Natural killer cell (primary cell): ENCODE data around the gene CST3. TPM values are rescaled to one million over a fixed set of nuclear protein-coding genes. Genes with fewer than 3 reads are reported as not detected.
"Not testable (repeated sequence)": the region's sequence is repeated elsewhere in the genome, so short reads cannot be mapped to it uniquely, and the experiment has no call there.

Experiments used
- ATAC-seq, 3 donors: fragments of 150-1000 bp in 2 of 3; fragments of 200-7000 bp in 1 of 3; cut with Tn5 transposase; 1 replicate in 1 of 3; 2 replicates in 2 of 3; pipeline ENCODE4 v1.10.0; 2021; ENCODE audit warnings: mild to moderate bottlenecking in 2 of 3, moderate library complexity in 2 of 3
- DNase-seq, 2 donors: peaks; one replicate each; pipeline versions ENCODE4 v3.0.0 to v3.0.0-alpha.2; 2013 to 2021; ENCODE audit warnings: mixed read lengths in 1 of 2
- H3K27ac ChIP-seq: one replicate; pipeline ENCODE4 v1.5.1; 2013; ENCODE audit warnings: mild to moderate bottlenecking, low read length
- H3K27me3 ChIP-seq: one replicate; pipeline ENCODE4 v1.6.1; 2013; ENCODE audit warnings: low read length; ENCODE audit not compliant: control insufficient read depth, insufficient read depth
- H3K36me3 ChIP-seq: one replicate; pipeline ENCODE4 v1.6.1; 2013; ENCODE audit warnings: low read length; ENCODE audit not compliant: control insufficient read depth, insufficient read depth
- H3K4me1 ChIP-seq: one replicate; pipeline ENCODE4 v1.6.1; 2013; ENCODE audit warnings: low read length; ENCODE audit not compliant: control insufficient read depth, insufficient read depth
- H3K4me3 ChIP-seq: one replicate; pipeline ENCODE4 v1.5.1; 2013; ENCODE audit warnings: low read length
- H3K9me3 ChIP-seq: one replicate; pipeline ENCODE4 v1.6.1; 2013; ENCODE audit warnings: low read length; ENCODE audit not compliant: control insufficient read depth, insufficient read depth
- H3K27ac Mint-ChIP-seq, 2 donors: one replicate each; pipeline ENCODE4 v1.8.0; 2022; ENCODE audit warnings: mild to moderate bottlenecking in 2 of 2, mixed read lengths in 2 of 2, moderate library complexity in 1 of 2
- H3K27me3 Mint-ChIP-seq, 2 donors: one replicate each; pipeline ENCODE4 v1.8.0; 2022; ENCODE audit warnings: low read depth in 2 of 2, mixed read lengths in 2 of 2
- H3K36me3 Mint-ChIP-seq: one replicate; pipeline ENCODE4 v1.8.0; 2022; ENCODE audit warnings: mixed read lengths
- H3K4me1 Mint-ChIP-seq, 2 donors: one replicate each; pipeline ENCODE4 v1.8.0; 2022; ENCODE audit warnings: mixed read lengths in 2 of 2
- H3K4me3 Mint-ChIP-seq: one replicate; pipeline ENCODE4 v1.8.0; 2022; ENCODE audit warnings: mild to moderate bottlenecking, moderate library complexity, mixed read lengths
- H3K9me3 Mint-ChIP-seq, 2 donors: one replicate each; pipeline ENCODE4 v1.8.0; 2022; ENCODE audit warnings: mixed read lengths in 2 of 2
- WGBS: methylation state at CpG from one replicate; pipeline ENCODE4 v1.1.7; 2013; ENCODE audit warnings: missing lambda C conversion rate; ENCODE audit not compliant: insufficient coverage; 5-methylcytosine and 5-hydroxymethylcytosine counted together
- intact Hi-C: fragments of 100-400 bp; cut with micrococcal nuclease; formaldehyde crosslinking; loops from one replicate; pipeline ENCODE4 v1.14.2; 2022
- total RNA-seq, 4 donors: library from RNA; stranded (reverse); fragments of 120-200 nt in 1 of 4; gene quantifications; one replicate each; pipeline versions ENCODE4 v1.2.3 to v1.2.4, GENCODE V29; 2013 to 2022
- TF ChIP-seq, protein P1 (sequence below): fragments of 200-600 bp; IDR thresholded peaks from one replicate; pipeline ENCODE4 v1.8.0; 2022; ENCODE audit warnings: antibody characterized with exemption

CST3 gene
- total RNA-seq, 3 donors from 2014 or later (not counting 1 experiment from before 2014, with no cell fraction given): 30.0 to 118 (median 83.8) TPM

DNA sequence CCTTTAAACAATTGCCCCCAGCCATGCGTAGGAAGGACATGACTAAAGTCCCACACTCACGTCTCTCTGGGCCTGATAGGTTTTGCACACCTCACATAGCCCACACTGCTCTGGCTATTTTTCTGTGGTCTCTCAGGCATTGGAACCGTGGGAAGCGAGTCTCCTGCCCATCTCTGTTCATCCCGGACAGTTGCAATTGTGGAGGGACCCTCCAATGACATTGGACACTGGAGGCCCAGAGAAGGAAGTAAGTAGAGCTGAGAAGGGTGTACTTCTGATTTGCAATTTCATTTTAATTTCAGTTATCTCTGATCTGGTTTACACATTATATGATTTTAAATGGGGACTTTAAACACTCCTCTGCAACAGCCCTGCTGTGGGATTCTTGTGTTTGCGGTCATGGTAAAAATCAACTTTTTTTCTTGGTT is 23.3 kb upstream of the CST3 start:
- 85% methylated on average over 6 of the region's 6 CpGs for WGBS

DNA sequence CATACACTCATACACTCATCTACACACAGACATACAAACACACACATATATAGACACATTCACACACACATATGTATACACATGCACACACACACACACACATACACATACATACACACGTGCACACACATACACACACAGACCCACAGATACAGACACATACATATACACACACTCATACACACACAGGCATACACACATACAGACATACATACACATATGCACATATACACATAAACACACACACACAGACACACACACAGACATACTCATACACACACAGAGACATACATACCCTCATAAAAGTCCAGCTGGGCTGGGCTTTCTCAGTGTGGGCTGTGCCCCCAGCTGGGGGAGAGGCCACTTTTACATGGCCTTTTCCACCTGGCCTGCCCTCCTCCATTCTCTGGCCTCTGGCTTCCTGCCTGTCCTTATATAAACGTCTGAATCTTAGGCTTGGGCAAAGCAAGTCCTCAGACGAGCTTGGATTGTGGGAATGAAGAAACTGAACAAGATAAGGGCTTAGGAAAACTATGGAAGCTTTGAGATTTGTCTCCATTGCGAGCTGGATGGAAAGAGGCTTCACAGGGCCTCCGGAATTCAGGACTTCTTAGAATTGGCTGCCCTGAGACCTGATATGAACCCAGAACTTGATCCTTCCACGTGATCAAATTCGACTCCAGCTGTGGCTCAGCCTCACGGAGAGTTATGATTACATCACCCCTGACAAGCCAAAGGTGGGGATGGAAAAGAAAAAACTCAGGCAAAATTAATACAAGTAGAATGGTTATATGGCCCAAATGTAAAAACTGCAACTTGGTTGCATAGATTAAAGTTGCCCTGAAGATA is 22.5 kb upstream of the CST3 start:
- Histone ChIP-seq H3K4me1 (peaks cover 4% of the 10 kb centered on the region), H3K36me3 (no peaks in the 10 kb centered on the region), H3K27me3 (no peaks in the 10 kb centered on the region), H3K27ac (no peak overlapping the region), H3K9me3 (no peaks in the 10 kb centered on the region), H3K4me3 (no peak overlapping the region)
- H3K9me3 Mint-ChIP-seq: no peaks in the 10 kb centered on the region
- intact Hi-C loops: no loop called here
- ATAC-seq: no peak
- H3K27me3 Mint-ChIP-seq: peaks cover 0 to 2% of the 10 kb centered on the region in 2 donors
- no peak overlapping the region for H3K27ac Mint-ChIP-seq
- TF ChIP-seq, protein P1, sequence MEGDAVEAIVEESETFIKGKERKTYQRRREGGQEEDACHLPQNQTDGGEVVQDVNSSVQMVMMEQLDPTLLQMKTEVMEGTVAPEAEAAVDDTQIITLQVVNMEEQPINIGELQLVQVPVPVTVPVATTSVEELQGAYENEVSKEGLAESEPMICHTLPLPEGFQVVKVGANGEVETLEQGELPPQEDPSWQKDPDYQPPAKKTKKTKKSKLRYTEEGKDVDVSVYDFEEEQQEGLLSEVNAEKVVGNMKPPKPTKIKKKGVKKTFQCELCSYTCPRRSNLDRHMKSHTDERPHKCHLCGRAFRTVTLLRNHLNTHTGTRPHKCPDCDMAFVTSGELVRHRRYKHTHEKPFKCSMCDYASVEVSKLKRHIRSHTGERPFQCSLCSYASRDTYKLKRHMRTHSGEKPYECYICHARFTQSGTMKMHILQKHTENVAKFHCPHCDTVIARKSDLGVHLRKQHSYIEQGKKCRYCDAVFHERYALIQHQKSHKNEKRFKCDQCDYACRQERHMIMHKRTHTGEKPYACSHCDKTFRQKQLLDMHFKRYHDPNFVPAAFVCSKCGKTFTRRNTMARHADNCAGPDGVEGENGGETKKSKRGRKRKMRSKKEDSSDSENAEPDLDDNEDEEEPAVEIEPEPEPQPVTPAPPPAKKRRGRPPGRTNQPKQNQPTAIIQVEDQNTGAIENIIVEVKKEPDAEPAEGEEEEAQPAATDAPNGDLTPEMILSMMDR: no peak
- DNase-seq: no peak
- WGBS: 86% methylated on average over 8 of the region's 8 CpGs
- H3K4me1 Mint-ChIP-seq: no peaks in the 10 kb centered on the region
- H3K36me3 Mint-ChIP-seq: no peaks in the 10 kb centered on the region
- H3K4me3 Mint-ChIP-seq: no peak overlapping the region

More for the DNA sequence above, 23.3 kb upstream of the CST3 start:
- no peak overlapping the region for H3K27ac Mint-ChIP-seq
- TF ChIP-seq, protein P1: no peak
- no peaks in the 10 kb centered on the region for H3K36me3 Mint-ChIP-seq
- H3K27ac ChIP-seq: no peak overlapping the region
- H3K4me1 ChIP-seq: peaks cover 3% of the 10 kb centered on the region
- H3K4me3 ChIP-seq: no peak overlapping the region
- H3K27me3 ChIP-seq: no peaks in the 10 kb centered on the region
- DNase-seq: no peak
- intact Hi-C loops: no loop called here
- H3K4me3 Mint-ChIP-seq: no peak overlapping the region
- H3K27me3 Mint-ChIP-seq: peaks cover 0 to 2% of the 10 kb centered on the region in 2 donors
- no peaks in the 10 kb centered on the region for H3K4me1 Mint-ChIP-seq
- no peak for ATAC-seq
- H3K9me3 Mint-ChIP-seq: no peaks in the 10 kb centered on the region
- H3K36me3 ChIP-seq: no peaks in the 10 kb centered on the region
- H3K9me3 ChIP-seq: no peaks in the 10 kb centered on the region

DNA sequence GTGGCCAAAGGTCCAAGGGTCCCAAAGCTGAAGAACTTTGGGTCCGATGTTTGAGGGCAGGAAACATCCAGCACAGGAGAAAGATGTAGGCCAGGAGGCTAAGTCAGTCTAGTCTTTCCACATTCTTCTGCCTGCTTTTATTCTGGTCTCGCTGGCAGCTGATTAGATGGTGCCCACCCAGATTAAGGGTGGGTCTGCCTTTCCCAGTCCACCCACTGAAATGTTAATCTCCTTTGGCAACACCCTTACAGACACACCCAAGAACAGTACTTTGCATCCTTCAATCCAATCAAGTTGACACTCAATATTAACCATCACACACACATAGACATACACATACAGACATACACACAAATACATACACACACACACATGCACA is 21.8 kb upstream of the CST3 start:
- 97% methylated on average over 2 of the region's 2 CpGs for WGBS
- H3K4me3 ChIP-seq, H3K27ac Mint-ChIP-seq, H3K36me3 Mint-ChIP-seq, DNase-seq, H3K27me3 ChIP-seq, H3K27me3 Mint-ChIP-seq, H3K4me3 Mint-ChIP-seq, H3K4me1 ChIP-seq, ATAC-seq, intact Hi-C loops, H3K9me3 ChIP-seq, H3K4me1 Mint-ChIP-seq, H3K36me3 ChIP-seq, H3K27ac ChIP-seq, H3K9me3 Mint-ChIP-seq: not testable (repeated sequence)

DNA sequence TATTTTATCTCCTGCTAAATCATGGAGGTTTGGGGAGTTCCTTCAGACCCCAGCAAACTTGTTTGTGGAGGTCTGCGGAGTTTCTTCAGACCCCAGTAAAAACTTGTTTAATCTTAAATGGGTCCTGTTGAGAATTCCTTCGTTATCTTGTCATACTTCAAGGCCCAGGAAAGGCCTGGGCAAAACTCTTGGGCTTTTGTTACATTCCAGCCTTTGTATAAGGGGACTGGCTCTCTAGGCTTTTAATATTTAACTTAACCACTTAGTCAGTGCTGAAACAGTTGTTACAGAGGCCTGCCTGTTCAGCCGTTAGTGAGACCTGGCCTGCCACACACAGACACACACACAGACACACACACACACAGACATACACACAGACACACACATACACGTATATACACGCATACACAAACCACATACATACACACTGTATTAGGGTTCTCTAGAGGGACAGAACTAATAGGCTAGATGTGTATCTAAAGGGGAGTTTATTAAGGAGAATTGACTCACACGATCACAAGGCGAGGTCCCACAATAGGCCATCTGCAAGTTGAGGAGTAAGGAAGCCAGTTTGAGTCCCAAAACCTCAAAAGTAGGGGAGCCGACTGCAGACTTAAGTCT is 21.3 kb upstream of the CST3 start:
- TF ChIP-seq, protein P1: no peak
- H3K27me3 ChIP-seq: no peaks in the 10 kb centered on the region
- DNase-seq (no peak), ATAC-seq (no peak)
- no peak overlapping the region for H3K4me3 Mint-ChIP-seq
- H3K36me3 Mint-ChIP-seq: no peaks in the 10 kb centered on the region
- H3K4me1 ChIP-seq: peaks cover 4% of the 10 kb centered on the region
- no peaks in the 10 kb centered on the region for H3K9me3 ChIP-seq
- H3K9me3 Mint-ChIP-seq: no peaks in the 10 kb centered on the region
- no peak overlapping the region for H3K27ac Mint-ChIP-seq
- H3K27me3 Mint-ChIP-seq: peaks cover 0 to 2% of the 10 kb centered on the region in 2 donors
- intact Hi-C loops: no loop called here
- no peaks in the 10 kb centered on the region for H3K36me3 ChIP-seq
- H3K27ac ChIP-seq: no peak overlapping the region
- no peaks in the 10 kb centered on the region for H3K4me1 Mint-ChIP-seq
- WGBS: 93% methylated on average over 6 of the region's 8 CpGs
- no peak overlapping the region for H3K4me3 ChIP-seq
